Measurements from ENCODE around the gene USP43.

Gene USP43

DNA sequence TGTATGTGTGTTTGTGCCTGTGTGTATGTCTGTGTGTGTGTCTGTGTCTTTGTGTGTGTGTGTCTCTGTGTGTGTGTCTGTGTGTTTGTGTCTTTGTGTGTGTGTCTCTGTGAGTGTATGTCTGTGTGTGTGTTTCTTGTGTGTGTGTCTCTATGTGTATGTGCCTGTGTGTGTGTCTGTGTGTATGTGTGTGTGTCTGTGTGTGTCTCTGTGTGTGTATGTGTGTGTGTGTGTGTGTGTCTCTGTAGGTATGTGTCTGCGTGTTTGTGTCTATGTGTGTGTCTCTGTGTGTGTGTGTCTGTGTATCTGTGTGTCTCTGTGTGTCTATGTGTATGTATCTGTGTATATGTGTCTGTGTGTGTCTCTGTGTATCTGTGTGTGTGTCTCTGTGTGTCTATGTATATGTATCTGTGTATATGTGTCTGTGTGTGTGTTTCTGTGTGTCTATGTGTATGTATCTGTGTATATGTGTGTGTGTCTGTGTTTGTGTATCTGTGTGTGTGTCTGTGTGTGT, 70.2 kb downstream of the USP43 start:
- no peak for DNase-seq

DNA sequence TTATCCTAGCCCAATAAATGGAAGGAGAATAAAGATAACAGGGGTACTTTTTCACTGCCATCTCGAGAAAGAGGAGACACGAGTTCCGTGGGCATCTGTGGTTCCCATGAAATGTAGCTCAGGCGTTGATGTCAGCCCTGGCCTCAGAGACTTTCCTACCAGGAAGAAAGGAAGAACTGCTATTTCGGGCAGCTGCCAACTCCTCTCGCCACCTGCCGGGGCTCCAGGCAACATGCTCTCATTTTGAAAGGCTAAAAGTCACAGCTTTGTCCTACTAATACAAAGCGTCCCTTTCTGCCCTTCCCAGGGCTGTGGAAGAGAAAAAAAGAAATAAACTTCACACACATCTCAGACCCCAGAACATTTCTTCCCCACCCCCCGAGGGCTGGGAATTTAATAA, 80.3 kb downstream of the USP43 start:
- no peak for DNase-seq

DNA sequence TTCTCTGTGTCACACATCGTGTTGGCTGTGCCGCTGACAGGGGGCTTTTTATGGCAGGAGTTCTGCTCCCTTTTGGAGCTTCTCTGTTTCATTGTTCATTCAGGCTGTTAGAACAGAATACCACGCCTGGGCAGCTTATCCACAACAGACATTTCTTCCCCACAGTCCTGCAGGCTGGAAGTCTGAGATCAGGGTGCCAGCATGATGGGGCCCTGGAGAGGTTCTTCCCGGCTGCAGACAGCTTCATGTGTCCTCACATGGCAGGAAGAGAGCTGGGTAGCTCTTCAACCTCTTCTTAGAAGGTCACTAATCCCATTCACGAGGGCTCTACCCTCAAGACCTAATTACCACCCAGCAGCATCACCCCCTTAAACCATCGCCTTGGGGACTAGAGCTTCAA, 81.0 kb downstream of the USP43 start:
- no peak for DNase-seq

DNA sequence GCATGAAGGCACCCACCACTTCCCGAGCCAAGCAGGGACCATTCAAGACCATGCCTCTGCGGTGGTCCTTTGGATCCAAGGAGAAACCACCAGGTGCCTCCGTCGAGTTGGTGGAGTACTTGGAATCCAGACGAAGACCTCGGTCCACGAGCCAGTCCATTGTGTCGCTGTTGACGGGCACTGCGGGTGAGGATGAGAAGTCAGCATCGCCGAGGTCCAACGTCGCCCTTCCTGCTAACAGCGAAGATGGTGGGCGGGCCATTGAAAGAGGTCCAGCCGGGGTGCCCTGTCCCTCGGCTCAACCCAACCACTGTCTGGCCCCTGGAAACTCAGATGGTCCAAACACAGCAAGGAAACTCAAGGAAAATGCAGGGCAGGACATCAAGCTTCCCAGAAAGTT, 82.7 kb downstream of the USP43 start:
- no peak for DNase-seq

DNA sequence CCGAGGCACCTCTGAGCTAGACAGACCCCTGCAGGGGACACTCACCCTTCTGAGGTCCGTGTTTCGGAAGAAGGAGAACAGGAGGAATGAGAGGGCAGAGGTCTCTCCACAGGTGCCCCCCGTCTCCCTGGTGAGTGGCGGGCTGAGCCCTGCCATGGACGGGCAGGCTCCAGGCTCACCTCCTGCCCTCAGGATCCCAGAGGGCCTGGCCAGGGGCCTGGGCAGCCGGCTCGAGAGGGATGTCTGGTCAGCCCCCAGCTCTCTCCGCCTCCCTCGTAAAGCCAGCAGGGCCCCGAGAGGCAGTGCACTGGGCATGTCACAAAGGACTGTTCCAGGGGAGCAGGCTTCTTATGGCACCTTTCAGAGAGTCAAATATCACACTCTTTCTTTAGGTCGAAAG, 83.2 kb downstream of the USP43 start:
- DNase-seq: no peak

DNA sequence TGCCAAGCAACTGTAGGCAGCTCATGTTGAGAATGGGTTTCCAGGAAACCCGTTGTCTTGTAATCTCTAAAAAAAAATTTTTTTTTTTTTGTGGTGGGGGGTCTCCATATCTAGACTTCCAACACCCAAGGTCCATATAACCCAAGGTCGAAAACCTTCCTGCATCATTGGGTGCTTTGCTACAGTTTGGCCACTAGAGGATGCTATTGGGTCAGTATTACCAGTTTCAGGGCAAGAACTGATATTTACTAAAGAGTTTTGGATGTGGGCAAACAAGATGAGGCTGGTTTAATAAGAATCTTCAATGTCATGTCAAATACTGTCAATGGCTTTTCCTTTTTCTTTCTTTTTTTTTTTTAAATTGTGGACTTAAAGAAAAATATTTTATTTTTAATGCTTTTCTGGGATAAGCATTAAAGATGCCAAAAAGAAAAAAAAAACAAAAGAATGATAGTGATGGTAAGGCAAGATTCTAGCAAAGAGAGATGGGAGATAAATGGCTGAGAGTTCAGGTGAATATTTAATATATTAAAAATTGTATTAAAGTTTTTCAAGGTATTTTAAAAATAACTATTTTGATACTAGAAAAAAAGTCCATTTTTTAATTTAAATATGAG, 83.8 kb downstream of the USP43 start:
- DNase-seq: peak; percentile 69

DNA sequence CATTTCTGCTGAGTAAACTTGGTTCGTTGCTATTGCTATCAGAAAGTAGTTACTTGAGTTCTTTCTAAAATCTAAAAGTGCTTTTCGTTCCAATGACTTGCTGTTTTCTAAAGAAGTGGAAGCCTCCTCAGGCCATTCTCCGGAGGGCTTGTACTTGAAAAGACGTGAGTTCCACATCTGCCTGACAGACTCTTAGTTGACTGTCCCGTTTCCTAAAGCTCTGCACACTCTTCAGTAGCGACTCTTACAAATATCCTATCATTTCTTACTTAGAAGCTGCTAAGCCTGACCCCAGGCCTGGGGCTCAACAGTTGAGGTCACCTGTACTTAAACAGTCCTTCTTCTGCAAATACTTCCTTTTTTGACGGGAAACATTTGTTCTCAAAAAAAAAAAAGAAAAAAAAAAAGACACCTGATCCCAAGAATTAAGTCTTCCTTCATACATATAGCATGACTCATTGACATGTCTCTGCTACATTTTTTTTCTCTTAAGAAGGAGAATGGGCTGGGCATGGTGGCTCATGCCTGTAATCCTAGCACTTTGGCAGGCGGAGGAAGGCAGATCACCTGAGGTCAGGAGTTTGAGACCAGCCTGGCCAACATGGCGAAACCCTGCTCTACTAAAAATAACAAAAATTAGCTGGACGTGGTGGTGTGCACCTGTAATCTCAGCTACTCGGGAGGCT, 84.6 kb downstream of the USP43 start:
- DNase-seq: no peak

DNA sequence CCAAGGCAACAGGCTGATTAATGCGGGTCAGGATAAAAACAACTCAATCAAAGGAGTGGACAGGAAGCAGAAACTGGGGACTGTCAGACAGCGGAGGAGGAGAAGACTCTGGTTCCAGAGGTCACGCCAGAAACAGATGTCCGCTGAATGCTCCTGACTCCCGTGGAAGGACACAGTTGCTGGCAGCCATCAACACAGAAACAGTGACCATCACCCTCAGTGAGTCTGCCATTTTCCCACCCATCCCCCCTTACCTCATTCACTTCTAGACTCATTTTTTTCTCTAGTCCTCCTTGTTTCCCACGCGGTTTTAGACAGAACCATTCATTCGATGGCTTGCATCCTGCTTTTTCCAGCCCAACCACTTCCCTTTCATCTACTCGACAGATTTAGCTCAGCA, 105.2 kb downstream of the USP43 start:
- no peak for DNase-seq

DNA sequence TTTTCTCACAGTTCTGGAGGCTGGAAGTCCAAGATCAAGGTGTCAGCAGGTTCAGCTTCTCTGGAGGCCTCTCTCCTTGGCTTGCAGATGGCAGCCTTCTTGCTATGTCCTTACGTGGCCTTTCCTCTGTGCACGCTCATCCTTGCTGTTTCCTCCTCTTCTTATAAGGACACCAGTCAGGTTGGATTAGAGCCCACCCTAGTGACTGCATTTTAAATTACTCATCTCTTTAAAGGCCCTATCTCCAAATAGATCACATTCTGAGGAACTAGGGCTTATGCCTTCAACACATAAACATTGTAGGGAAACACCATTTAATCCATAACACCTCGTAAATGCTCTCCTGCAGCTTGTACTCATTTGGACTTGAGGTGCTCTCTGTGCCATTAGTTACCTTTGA, 109.8 kb downstream of the USP43 start:
- DNase-seq: no peak

DNA sequence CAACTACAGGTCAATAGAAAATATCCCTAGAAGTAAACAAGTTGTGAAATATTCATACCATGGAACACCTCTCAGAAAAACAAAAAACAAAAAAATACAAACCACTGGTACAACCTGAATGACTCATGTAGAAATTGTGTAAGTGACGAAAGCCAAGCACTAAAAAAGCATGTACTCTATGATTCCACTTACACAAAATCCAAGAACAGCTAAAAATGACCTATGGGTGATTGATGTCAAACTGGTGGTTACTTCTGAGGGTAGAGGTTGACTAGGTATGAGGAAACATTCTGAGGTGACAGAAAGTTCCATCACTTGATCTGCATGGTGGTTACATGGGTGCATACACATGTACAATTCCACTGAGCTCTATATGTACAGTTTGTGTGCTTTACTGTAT, 114.9 kb downstream of the USP43 start:
- peak; percentile 21 for DNase-seq

DNA sequence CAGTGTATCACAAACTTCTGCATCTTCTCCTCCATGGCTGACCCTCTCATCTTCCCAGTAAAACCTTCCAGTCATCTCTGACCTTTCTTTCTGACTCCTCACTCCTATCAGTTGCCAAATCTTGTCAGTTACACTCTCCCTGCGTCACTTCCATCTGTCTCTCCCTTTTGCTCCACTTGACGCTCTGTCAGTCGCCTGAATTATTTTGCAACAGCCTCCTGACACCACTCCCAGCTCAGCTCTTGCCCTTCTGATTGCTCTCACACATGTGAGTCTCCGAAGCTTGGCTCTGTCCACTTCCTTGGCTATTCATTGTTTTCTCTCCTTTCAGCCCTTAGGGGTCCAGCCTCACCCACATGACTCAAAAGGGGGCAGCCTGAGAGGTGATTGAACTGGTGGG, 118.3 kb downstream of the USP43 start:
- DNase-seq: peak; percentile 27

DNA sequence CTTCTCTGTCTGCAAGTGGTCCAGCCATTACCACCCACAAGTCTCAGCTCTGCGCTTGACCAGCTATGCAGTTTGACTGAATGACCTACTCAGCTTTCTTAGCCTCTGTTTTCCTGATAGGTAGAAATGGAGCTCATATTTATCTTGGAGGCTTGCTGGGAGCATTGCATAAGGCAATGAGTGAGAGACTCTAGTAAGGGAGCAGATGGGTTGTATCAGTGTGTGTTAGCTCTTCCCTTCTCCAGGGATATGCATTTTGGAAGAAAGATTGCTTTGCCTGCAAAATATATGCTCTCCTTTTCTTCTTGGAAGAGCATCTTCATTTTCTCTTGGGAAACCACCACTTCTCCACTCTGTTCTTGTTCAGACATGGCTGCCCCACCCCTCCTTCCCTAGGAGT, 120.0 kb downstream of the USP43 start:
- no peak for DNase-seq

DNA sequence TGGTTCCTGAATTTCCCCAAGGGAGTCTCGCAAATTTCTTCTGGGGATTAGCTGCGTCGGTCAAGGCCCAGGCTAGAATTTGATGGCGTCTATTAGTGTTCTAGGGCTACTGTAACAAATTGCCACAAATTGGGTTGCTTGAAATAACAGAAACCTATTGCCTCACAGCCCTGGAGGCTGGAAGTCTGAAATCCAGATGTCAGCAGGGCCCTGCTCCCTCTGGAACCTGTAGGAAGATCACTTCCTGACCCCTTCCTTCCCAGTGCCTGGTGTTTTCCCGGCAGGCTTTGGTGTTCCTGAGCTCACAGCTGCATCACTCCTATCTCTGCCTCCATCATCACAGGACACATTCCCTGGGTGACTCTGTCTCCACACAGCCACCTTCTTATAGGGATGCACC, 121.7 kb downstream of the USP43 start:
- DNase-seq: no peak

DNA sequence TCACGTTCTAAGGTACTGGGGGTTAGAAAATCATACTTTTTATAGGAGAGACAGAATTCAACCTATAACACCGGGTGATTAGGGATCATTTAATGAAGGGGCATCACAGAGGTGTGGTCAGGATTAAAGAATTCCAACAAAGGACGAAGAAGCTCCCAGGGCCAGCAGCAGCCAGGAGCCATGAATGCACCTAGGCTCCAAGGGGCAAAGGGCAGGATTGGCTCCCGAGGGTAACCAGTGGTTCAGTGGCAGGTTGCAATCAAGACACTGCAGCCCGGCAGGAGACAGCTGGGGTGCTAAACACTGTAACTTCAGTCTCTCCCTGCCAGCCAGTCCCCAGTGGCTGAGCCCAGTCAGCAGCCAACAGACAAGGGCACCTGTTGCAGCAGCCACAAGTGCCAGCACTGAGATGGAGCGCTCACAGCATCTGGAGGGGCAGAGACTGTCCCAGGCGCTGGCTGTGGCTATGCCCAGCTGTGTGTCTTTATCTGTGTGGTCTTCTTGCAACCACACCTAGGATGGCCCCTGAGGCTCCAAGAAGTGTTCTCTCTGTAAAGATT, 122.2 kb downstream of the USP43 start:
- DNase-seq: no peak

DNA sequence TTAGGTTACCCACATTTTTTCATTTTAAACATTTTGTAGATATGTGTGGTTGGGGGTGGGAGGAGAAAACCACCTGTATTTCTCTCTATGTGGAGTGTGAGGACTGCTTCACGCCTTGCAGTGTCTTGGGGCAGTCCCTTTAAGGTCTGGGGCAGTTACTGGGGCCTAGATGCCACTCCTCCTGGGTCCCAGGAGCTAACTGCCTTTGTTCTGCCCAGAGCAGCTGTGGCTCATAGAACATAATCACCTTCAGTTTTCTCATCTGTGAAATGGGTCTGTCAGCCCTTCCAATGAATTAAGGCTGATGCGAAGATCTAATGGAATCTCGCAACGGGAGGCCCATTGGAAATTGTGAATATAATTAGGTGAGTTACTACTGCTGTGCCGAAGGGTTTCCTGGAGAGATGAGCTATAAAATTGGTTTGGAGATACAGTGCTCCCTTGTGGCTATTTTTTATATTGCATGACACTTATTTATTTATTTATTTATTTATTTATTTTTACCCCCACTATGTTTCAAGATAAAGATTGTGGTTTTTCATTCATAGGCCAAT, 123.1 kb downstream of the USP43 start:
- peak; percentile 29 for DNase-seq

DNA sequence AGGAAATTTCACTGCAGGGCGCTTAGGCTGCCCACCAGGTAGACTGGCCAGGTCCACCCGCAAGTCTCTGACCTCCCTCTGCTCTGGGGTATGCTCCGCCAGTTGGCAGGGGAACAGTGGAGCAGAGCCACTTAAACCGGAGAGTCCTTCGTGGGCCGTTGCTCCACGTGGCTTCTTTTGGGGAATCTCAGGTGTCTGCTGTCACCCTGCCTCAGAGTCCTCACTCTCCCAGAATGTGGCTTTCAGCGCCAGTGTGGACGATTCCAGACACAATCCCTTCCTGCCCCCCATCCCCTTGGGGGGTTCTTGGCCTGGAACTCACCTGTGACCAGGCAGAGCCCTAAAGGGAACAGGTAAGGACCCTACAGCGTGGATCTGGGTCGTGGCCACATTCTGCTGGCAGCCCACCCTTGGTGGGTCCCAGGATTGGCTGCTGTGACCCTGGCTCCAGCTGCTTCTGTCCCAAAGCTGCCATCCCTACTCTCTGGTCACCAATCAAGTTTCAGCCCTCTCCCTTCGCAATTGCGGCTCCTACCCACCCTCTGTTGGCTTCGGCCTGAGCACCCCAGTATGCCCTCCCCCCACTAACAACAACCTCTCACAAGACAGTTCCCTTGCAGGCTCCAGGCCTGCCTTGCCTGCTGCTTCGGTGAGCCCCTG, 123.8 kb downstream of the USP43 start:
- no peak for DNase-seq

DNA sequence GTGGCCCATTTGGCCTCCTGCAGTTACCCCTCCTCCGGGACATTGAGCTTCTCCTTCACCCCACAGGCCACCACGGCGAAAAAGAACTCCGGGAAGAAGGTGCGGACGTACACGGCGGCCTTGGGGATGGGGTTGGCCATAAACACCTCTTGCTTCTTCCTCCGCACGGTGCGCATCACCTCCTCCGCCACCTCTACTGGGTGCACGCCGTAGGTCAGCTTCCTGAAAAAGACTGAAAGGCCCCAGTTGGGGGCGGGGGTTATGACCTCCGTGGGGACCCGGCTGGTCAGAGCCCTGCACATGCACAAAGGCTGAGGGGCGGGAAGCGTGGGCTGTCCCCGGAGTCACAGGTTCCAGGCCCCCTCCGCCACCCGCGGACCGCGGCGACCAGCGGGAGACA, 126.1 kb downstream of the USP43 start:
- no peak for DNase-seq

DNA sequence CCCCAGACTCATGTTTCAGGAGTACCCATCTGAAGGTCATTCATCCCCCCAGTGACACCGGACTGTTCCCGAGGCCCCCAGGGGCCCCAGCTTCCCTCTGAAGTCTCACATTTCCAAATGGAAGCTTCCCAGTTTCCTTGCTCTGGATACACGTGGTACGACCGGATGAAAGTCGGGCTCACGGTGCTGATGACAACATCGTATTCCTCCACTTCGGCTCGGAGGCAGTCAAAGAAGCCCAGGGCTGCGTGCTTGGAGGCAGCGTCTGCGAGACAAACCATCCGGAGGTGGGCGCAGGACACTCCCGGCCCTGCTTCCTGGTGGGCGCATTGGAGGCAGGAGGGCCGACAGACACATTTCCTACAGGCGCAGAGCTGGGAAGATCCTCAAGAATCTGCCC, 127.3 kb downstream of the USP43 start:
- no peak for DNase-seq

DNA sequence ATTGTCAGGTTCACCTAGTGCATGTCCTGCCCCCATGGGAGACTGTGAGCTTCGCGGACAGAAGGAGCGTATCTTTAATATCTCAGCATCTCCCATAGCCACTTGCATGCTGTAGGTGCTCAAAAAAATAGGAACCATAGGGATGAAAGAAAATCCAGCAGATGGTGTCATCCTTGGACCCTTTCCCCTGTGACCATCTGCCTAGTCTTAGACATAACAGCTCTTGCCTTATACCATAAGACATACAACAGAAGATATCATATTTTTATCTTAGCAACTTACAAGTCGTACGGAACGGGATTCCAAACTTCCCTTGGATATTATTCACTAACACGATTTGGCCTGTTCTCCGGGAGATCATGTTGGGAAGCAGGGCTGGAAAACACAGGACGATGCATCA, 131.6 kb downstream of the USP43 start:
- no peak for DNase-seq

Measured in activated CD4-positive, alpha-beta T cell treated with anti-CD3 and anti-CD28 coated beads, Interleukin-2, Interleukin-6, amounts not matched to agents 100 ng/mL and 50 ng/mL, durations not matched to agents 16 hours and 8 hours (primary cell).